Rectal smooth muscle tissue (tissue), 1 donor: ENCODE results near the gene TTPAL.

Experiments used
- H3K27ac ChIP-seq: one replicate; pipeline ENCODE4 v1.7.0; 2013; ENCODE audit warnings: low read depth, low read length, inconsistent platforms
- H3K27me3 ChIP-seq: one replicate; pipeline ENCODE4 v1.7.0; 2013; ENCODE audit warnings: low read length; ENCODE audit not compliant: control insufficient read depth, insufficient read depth
- H3K36me3 ChIP-seq: one replicate; pipeline ENCODE4 v1.7.0; 2013; ENCODE audit warnings: low read length; ENCODE audit not compliant: control insufficient read depth, insufficient read depth
- H3K4me1 ChIP-seq: one replicate; pipeline ENCODE4 v1.7.0; 2013; ENCODE audit warnings: low read length; ENCODE audit not compliant: control insufficient read depth, insufficient read depth
- H3K4me3 ChIP-seq: one replicate; pipeline ENCODE4 v1.7.0; 2013; ENCODE audit warnings: low read length
- H3K9ac ChIP-seq: one replicate; pipeline ENCODE4 v1.7.0; 2013; ENCODE audit warnings: low read length

The TTPAL gene

DNA sequence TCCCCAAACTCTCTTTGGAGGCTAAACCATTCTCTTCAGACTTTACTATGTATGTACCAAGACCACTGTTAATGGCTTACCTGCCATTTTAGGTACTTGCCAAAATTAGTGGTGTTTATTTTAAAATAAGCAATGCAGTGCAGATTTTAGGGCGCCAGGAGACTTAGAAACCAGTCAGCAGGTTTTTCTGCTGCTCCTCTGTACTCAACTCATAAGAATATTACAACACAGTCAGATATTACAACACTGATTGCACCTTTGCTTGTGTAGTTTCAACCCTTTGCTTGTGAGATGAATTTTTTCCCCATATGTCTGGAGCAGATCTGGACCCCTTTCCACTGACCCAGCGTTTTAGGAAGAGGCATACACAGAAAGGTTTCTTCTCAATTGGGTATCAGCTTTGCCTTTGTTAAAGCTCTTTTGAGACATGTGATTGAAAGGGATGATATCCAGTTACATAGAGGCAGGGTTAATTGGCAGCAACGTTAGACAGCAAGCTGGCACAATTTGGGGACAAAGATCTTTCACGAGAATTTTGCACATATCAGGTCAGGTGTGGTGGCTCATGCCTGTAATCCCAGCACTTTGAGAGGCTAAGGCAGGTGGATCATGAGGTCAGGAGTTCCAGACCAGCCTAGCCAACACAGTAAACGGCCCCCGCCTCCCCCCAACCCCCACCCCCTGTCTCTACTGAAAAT is 6.2 kb downstream of the TTPAL start:
- no peak overlapping the region for H3K9ac ChIP-seq
- H3K27me3 ChIP-seq: no peaks in the 10 kb centered on the region
- H3K4me1 ChIP-seq: no peaks in the 10 kb centered on the region
- H3K36me3 ChIP-seq: peaks cover 4% of the 10 kb centered on the region
- no peak overlapping the region for H3K4me3 ChIP-seq
- H3K27ac ChIP-seq: no peak overlapping the region

DNA sequence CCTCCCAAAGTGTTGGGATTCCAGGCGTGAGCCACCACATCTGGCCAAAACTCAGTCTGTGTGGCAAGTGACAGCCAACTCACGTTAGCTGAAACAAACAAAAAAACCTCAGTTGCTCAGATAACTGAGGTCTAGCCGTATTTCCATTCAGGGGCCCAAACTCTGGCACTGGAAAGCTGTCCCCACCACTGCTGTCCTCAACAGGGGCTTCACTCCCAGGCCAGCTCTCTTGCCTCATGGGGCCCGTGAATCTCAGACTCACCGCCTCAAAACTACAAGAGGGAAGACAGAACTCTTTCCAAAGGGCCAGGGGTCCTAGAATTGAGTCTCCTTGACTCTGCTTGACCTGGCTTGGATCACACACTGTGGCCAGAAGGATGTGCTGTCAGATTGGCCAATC is 7.4 kb downstream of the TTPAL start:
- no peak overlapping the region for H3K9ac ChIP-seq
- H3K27me3 ChIP-seq: no peaks in the 10 kb centered on the region
- H3K27ac ChIP-seq: no peak overlapping the region
- no peak overlapping the region for H3K4me3 ChIP-seq
- no peaks in the 10 kb centered on the region for H3K4me1 ChIP-seq
- peaks cover 4% of the 10 kb centered on the region for H3K36me3 ChIP-seq

GRCh38 chr20:44485078-44485829 is 9.6 kb downstream of the TTPAL start:
- Histone ChIP-seq H3K4me3 (no peak overlapping the region), H3K9ac (no peak overlapping the region), H3K36me3 (peaks cover 17% of the 10 kb centered on the region), H3K27ac (no peak overlapping the region), H3K27me3 (no peaks in the 10 kb centered on the region), H3K4me1 (no peaks in the 10 kb centered on the region)

DNA sequence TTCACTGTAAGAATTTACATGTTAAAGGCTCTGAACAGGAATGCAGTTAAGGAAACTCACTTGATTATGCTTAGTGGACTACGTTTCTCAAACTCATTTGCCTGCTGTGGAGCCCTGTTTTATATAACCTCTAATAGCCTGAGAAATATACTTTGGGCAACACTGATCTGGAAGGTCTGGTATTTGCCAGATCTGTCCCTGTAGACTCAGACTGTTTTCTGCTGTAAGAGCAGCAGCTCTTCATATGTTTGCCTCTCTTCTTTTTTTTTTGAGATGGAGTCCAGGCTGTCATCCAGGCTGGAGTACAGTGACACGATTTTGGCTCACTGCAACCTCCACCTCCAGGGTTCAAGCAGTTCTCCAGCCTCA is 10.1 kb downstream of the TTPAL start:
- Histone ChIP-seq H3K27ac (no peak overlapping the region), H3K36me3 (peaks cover 17% of the 10 kb centered on the region)

DNA sequence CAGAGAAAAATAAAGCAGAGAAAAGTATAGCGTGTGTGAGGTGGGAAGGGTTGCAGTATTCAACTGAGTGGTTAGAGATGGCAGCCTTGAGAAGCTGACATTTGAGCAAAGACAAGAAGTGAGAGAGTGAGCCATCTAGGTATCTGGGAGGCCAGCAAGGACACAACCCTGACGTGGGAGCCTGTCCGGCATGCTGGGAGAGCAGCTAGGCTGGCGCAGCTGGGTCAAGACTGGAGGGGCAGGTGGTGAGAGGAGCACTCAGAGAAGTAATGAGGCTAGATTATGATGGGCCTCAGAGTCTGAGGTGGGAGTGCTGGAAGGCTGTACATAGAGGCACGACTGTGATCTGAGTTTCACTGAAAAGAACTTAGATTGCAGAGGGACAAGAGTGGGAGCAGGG is 12.9 kb downstream of the TTPAL start:
- peaks cover 2% of the 10 kb centered on the region for H3K4me1 ChIP-seq
- no peaks in the 10 kb centered on the region for H3K27me3 ChIP-seq
- H3K9ac ChIP-seq: no peak overlapping the region
- H3K36me3 ChIP-seq: peaks cover 26% of the 10 kb centered on the region
- H3K27ac ChIP-seq: no peak overlapping the region
- H3K4me3 ChIP-seq: no peak overlapping the region

More for the DNA sequence above, 10.1 kb downstream of the TTPAL start:
- no peak overlapping the region for H3K9ac ChIP-seq
- no peaks in the 10 kb centered on the region for H3K4me1 ChIP-seq
- no peaks in the 10 kb centered on the region for H3K27me3 ChIP-seq
- H3K4me3 ChIP-seq: no peak overlapping the region

GRCh38 chr20:44489223-44489622 is 13.5 kb downstream of the TTPAL start:
- peaks cover 26% of the 10 kb centered on the region for H3K36me3 ChIP-seq
- H3K27me3 ChIP-seq: no peaks in the 10 kb centered on the region
- H3K4me1 ChIP-seq: peaks cover 2% of the 10 kb centered on the region
- no peak overlapping the region for H3K4me3 ChIP-seq
- no peak overlapping the region for H3K27ac ChIP-seq
- no peak overlapping the region for H3K9ac ChIP-seq

DNA sequence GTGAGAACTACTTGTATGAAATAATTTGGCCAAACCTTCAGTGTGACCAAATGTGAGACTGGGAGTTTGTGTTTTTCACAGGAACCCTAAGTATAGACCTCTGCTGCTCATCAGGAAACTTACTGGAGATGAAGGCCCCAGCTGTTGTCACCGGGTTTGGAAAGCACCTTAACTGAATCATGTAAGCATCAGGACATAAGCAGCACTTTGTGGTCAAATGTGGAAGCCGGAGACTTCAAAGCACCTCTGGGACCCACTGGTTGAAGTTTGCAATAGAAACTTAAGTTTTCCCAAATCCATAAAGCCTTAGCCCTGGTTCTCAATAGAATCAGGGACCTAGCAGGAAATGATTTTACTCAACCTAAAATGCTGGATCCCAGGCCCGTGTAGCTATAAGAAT is 14.3 kb downstream of the TTPAL start:
- peaks cover 33% of the 10 kb centered on the region for H3K36me3 ChIP-seq
- H3K9ac ChIP-seq: no peak overlapping the region
- no peaks in the 10 kb centered on the region for H3K27me3 ChIP-seq
- no peak overlapping the region for H3K4me3 ChIP-seq
- peaks cover 2% of the 10 kb centered on the region for H3K4me1 ChIP-seq
- H3K27ac ChIP-seq: no peak overlapping the region

- Histone ChIP-seq H3K36me3 (peaks cover 44% of the 10 kb centered on the region), H3K4me1 (peaks cover 2% of the 10 kb centered on the region), H3K9ac (no peak overlapping the region), H3K4me3 (no peak overlapping the region), H3K27me3 (no peaks in the 10 kb centered on the region), H3K27ac (no peak overlapping the region)
Observed at GRCh38 chr20:44491635-44492395, 16.1 kb downstream of the TTPAL start.

- Histone ChIP-seq H3K36me3 (peaks cover 43% of the 10 kb centered on the region), H3K4me3 (no peak overlapping the region), H3K27me3 (no peaks in the 10 kb centered on the region), H3K9ac (no peak overlapping the region), H3K27ac (no peak overlapping the region), H3K4me1 (peaks cover 2% of the 10 kb centered on the region)
Observed at GRCh38 chr20:44494266-44494665, 18.6 kb downstream of the TTPAL start.

GRCh38 chr20:44494681-44495080 is 19.0 kb downstream of the TTPAL start:
- H3K4me3 ChIP-seq: no peak overlapping the region
- peaks cover 2% of the 10 kb centered on the region for H3K4me1 ChIP-seq
- no peaks in the 10 kb centered on the region for H3K27me3 ChIP-seq
- H3K36me3 ChIP-seq: peaks cover 39% of the 10 kb centered on the region
- no peak overlapping the region for H3K9ac ChIP-seq
- H3K27ac ChIP-seq: no peak overlapping the region

DNA sequence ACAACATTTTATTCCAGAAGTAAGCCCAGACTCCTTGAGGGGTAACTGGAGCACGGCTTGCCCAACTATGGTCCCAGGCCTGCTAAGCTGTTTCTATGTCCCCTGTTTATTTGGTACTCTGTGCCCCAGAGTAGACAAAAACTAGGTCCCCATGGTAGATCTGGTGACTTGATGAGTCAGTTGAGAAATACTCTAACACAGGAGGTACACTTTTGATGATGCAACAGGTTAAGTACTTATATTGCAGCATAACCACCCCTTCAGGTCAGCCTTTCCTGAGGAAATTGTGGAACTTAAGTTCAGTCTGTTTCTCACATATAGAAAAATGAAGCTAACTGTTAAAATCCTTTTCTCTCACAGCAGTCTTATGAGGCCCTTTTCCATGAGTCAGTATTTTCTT is 19.6 kb downstream of the TTPAL start:
- H3K27me3 ChIP-seq: no peaks in the 10 kb centered on the region
- H3K9ac ChIP-seq: no peak overlapping the region
- H3K4me3 ChIP-seq: no peak overlapping the region
- H3K27ac ChIP-seq: no peak overlapping the region
- peaks cover 42% of the 10 kb centered on the region for H3K36me3 ChIP-seq
- peaks cover 2% of the 10 kb centered on the region for H3K4me1 ChIP-seq

DNA sequence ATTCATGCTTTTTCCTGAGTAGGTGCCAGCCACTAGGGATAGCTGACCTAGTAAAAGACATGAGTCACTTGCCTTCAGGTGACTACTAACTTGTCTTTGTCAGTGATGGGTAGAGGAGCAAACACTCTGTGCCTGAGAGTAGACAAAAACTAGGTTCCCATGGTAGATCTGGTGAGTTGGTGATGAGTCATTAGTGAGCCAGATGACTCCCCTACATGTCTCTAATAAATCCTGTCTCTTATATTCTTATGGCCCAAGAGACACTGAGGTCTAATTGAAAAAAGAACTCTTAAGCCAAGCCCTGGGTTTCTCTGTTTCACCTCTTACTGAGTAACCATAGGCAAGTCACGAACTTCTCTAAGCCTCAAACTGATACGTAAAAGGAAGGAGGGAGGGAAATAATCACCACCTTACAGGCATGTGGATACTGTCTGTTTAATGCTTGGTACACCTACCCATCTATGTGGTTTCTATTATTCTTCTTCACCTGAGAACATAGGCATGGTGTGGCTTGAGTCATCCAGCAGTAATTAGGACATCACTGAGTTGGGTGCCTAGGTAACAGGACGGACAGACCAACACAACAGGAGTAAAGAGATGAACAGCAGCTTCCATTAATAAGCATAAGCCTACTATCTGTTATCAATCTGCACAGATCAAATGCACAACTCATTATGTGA is 20.3 kb downstream of the TTPAL start:
- H3K4me3 ChIP-seq: no peak overlapping the region
- peaks cover 2% of the 10 kb centered on the region for H3K4me1 ChIP-seq
- H3K36me3 ChIP-seq: peaks cover 48% of the 10 kb centered on the region
- H3K27ac ChIP-seq: no peak overlapping the region
- no peaks in the 10 kb centered on the region for H3K27me3 ChIP-seq
- no peak overlapping the region for H3K9ac ChIP-seq
